ENCODE measurements around the gene FKBP1A. TPM values are rescaled to one million over a fixed set of nuclear protein-coding genes. Genes with fewer than 3 reads are reported as not detected.

Gene FKBP1A
- total and polyA plus RNA-seq, 9 of the 15 experiments (the other 6 are each of a cell fraction or from before 2014, with no cell fraction given): 48.8 to 502 (median 89.6) TPM

- TF ChIP-seq CUX1 (CRISPR knock-in tag; IDR thresholded peaks at IDR 0.05): no peak
- TF ChIP-seq, protein P1, sequence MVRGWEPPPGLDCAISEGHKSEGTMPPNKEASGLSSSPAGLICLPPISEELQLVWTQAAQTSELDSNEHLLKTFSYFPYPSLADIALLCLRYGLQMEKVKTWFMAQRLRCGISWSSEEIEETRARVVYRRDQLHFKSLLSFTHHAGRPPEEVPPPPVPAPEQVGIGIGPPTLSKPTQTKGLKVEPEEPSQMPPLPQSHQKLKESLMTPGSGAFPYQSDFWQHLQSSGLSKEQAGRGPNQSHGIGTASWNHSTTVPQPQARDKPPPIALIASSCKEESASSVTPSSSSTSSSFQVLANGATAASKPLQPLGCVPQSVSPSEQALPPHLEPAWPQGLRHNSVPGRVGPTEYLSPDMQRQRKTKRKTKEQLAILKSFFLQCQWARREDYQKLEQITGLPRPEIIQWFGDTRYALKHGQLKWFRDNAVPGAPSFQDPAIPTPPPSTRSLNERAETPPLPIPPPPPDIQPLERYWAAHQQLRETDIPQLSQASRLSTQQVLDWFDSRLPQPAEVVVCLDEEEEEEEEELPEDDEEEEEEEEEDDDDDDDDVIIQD (CRISPR knock-in tag; IDR thresholded peaks at IDR 0.05): no peak
- TF ChIP-seq EP400 (IDR thresholded peaks at IDR 0.05): no peak
- no peak for TF ChIP-seq BACH1 (tag; IDR thresholded peaks at IDR 0.05)
- TF ChIP-seq, protein P2, sequence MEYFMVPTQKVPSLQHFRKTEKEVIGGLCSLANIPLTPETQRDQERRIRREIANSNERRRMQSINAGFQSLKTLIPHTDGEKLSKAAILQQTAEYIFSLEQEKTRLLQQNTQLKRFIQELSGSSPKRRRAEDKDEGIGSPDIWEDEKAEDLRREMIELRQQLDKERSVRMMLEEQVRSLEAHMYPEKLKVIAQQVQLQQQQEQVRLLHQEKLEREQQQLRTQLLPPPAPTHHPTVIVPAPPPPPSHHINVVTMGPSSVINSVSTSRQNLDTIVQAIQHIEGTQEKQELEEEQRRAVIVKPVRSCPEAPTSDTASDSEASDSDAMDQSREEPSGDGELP (CRISPR knock-in tag; IDR thresholded peaks at IDR 0.05; ENCODE audit: borderline replicate concordance): peak; percentile 64
- TF ChIP-seq POLR3A (IDR thresholded peaks at IDR 0.05; ENCODE audit: borderline replicate concordance, extremely low read depth, insufficient read depth, insufficient read length): no peak
- no peak for TF ChIP-seq GATA2 (CRISPR knock-in tag; IDR thresholded peaks at IDR 0.05)
- no peak for TF ChIP-seq TAF9B (IDR thresholded peaks at IDR 0.05; ENCODE audit: partially characterized antibody)
- no peak for TF ChIP-seq ZNF589 (CRISPR knock-in tag; IDR thresholded peaks at IDR 0.05; ENCODE audit: low read depth)
- no peak for TF ChIP-seq RB1 (IDR thresholded peaks at IDR 0.05; ENCODE audit: low read depth)
- no peak for TF ChIP-seq PTTG1 (tag; IDR thresholded peaks at IDR 0.05; ENCODE audit: low read depth)
- TF ChIP-seq MEIS2 (IDR thresholded peaks at IDR 0.05; ENCODE audit: partially characterized antibody): peak; percentile 66
- no peak for TF ChIP-seq ZBTB8A (IDR thresholded peaks at IDR 0.05; ENCODE audit: partially characterized antibody)
- no peak for TF ChIP-seq NKRF (IDR thresholded peaks at IDR 0.05; ENCODE audit: borderline replicate concordance)
- TF ChIP-seq SREBF2 (CRISPR knock-in tag; IDR thresholded peaks at IDR 0.05): no peak
- TF ChIP-seq, protein P3, sequence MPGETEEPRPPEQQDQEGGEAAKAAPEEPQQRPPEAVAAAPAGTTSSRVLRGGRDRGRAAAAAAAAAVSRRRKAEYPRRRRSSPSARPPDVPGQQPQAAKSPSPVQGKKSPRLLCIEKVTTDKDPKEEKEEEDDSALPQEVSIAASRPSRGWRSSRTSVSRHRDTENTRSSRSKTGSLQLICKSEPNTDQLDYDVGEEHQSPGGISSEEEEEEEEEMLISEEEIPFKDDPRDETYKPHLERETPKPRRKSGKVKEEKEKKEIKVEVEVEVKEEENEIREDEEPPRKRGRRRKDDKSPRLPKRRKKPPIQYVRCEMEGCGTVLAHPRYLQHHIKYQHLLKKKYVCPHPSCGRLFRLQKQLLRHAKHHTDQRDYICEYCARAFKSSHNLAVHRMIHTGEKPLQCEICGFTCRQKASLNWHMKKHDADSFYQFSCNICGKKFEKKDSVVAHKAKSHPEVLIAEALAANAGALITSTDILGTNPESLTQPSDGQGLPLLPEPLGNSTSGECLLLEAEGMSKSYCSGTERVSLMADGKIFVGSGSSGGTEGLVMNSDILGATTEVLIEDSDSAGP (CRISPR knock-in tag; IDR thresholded peaks at IDR 0.05): no peak
These were observed 58.1 kb downstream of the FKBP1A start (continued) for GRCh38 chr20:1334761-1335160.

Data from K562 (cell line).